GM18858 (cell line): Measurements from ENCODE around the gene GSPT1.
A peak's percentile ranks its signal among the peaks of the same experiment; 100 is the strongest.
"Not testable (repeated sequence)": the region's sequence is repeated elsewhere in the genome, so short reads cannot be mapped to it uniquely, and the experiment has no call there.

Experiments
- ATAC-seq: cut with Tn5 transposase; IDR thresholded peaks from one replicate; pipeline ENCODE4 v1.9.1; 2021; ENCODE audit not compliant: unreplicated experiment

The GSPT1 gene

GRCh38 chr16:11915644-11916523 is at the start of gene GSPT1:
TSS of gene GSPT1 (minus strand) at chr16:11915956. CDS start at chr16:11915720, 236 bp downstream.
- peak; percentile 66 for ATAC-seq

- peak; percentile 75 for ATAC-seq
Observed at GRCh38 chr16:11964761-11965551, 49.2 kb upstream of the GSPT1 start, which contains the start of gene TNFRSF17. TSS of gene TNFRSF17 (plus strand) at chr16:11965210. CDS start at chr16:11965325, 115 bp downstream.

GRCh38 chr16:11963706-11964105 is 48.0 kb upstream of the GSPT1 start:
- no peak for ATAC-seq

- ATAC-seq: not testable (repeated sequence)
Observed at GRCh38 chr16:11962978-11963377, 47.2 kb upstream of the GSPT1 start.

DNA sequence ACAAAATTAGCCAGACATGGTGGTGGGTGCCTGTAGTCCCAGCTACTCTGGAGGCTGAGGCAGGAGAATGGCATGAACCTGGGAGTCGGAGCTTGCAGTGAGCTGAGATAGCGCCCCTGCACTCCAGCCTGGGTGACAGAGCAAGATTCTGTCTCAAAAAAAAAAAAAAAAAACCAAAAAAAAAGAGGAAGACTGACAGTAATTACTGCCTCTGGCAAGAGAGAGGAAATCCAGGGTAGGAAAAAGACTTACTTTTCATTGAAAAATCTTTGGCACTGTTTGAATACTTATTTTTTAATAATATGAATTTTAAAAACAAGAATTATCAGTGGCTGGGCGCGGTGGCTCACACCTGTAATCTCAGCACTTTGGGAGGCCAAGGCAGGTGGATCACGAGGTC is 46.7 kb upstream of the GSPT1 start:
- not testable (repeated sequence) for ATAC-seq

- no peak for ATAC-seq
Observed at GRCh38 chr16:11957591-11958395, 42.0 kb upstream of the GSPT1 start.

- ATAC-seq: no peak
Observed at GRCh38 chr16:11956558-11956957, 40.8 kb upstream of the GSPT1 start.

DNA sequence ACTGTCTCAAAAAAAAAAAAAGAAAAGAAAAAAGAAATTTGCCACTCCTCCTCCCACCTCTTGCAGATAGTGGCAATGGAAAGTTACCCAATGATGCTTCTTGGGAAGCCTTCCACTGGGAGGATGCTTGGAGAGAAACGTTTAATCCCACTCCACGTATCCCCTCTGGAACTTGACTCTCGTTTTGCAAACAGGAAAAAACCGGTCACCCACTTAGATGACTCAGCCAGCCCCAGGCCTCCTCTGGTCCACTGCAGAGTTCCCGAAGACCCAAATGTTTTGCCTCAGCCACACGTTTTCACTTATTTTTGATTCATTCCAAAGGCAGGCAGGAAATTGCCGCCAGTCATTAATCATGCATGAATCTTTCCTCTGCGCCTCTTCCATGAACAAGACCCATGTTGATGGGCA is 40.0 kb upstream of the GSPT1 start:
- no peak for ATAC-seq

DNA sequence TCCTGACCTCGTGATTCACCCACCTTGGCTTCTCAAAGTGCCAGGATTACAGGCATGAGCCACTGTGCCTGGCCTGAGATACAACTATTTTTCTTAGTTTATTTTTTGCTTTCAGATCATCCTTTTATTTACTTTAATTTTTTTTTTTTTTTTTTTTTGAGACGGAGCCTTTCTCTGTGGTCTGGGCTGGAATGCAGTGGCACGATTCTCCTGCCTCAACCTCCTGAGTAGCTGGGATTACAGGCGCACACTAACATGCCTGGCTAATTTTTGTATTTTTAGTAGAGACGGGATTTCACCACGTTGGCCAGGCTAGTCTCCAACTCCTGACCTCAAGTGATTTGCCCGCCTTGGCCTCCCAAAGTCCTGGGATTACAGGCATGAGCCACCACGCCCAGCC is 37.8 kb upstream of the GSPT1 start:
- ATAC-seq: not testable (repeated sequence)

DNA sequence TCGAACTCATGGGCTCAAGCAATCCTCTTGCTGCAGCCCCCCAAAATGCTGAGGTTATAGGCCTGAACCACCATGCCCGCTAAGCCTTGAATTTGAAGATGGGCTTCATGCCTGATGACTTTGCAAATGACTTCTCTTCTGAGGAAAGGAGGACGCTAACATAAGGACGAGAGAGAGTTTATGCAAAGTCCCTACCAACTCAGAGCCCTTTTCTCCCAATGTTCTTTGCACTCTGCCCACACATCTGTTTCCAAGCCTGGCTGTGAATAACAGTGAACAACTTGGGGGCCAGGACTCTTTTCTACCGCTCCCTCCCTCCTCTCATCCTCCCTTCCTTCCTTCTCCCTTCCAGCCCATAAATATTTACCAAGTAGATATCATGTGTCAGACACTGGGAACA is 34.6 kb upstream of the GSPT1 start:
- no peak for ATAC-seq

DNA sequence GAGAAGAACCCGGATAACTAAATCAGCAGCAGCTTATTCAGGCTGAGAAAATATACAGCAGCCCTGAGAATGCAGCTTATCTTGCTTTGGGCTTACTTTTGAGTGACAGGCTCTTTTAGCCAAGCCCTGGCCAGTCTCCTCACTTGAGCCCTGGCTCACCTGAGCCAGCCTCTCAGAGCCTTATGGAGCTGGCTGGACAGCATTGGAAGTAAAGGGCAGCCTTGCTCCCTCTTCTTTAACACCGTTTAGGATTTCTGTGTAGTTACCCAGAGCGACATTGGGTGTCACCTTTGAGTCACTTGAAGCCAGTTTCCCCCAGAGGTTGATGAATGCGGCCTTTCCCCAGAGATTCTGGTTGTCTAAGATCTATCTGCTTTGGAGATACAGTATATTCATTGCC is 33.8 kb upstream of the GSPT1 start:
- peak; percentile 51 for ATAC-seq

GRCh38 chr16:11948819-11949218 is 33.1 kb upstream of the GSPT1 start:
- ATAC-seq: no peak

DNA sequence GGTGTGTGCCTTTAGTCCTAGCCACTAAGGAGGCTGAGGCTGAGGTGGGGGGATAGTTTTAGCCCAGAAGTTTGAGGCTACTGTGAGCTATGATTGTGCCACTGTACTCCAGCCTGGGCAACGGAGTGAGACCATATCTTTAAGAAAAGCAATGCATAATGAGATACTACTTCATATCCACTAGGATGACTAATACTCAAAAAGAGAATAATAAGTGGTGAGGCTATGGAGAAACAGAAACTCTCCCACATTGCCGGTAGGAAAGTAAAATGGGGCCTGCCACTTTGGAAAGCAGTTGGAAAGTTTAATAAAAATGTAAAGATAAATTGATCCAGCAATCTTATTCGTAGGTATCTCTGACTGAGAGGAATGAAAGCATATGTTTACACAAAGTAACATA is 30.7 kb upstream of the GSPT1 start:
- ATAC-seq: no peak

DNA sequence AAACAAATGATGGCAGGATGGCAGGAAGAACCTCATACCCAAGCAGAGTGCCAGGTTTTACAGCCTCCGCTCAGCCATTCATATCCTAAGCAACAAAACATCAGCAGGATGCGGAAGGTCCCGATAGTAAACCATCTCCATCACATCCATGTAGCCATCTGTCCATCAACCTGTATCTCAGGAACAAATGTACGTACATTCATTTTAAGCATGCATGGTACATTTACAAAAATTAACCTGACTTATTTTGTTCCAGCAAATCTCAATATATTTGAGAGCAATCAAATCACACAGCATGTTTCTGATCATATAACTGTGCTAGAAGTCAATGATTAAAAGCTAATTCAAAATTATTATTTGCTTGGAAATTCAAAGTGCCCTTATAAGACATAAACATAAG is 26.2 kb upstream of the GSPT1 start, which contains the start of gene NPIPB2:
NPIPB2 (minus strand) TSS at position 101 of the 400 bp plus-strand sequence; CDS start at position 101, 0 bp downstream.
- not testable (repeated sequence) for ATAC-seq

DNA sequence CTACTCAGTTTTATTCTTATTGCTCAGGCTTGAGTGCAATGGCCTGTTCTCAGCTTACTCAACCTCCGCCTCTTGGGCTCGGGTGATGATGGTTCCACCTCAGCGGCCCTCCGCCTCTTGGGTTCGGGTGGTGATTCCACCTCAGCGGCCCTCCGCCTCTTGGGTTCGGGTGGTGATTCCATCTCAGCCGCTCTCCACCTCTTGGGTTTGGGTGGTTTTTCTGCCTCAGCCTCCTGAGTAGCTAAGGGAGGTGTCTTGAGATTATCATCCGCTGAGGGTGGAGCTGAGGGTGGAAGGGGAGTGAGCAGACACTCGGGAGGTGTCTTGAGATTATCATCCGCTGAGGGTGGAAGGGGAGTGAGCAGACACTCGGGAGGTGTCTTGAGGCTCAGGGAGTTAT is 11.6 kb upstream of the GSPT1 start:
- ATAC-seq: not testable (repeated sequence)

DNA sequence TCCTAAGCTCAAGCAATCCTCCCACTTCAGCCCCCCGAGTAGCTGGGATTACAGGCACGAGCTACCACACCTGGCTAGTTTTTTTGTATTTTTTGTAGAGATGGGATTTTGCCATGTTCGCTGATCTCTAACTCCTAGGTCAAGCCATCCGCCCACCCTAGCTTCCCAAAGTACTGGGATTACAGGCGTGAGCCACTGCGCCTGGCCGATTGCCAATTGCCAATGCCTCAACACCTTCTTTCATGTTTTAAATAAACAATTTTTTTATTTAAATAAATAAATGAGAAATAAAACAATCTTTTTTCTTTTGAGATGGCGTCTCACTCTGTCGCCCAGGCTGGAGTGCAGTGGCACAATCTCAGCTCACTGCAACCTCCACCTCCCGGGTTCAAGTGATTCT is 8.3 kb upstream of the GSPT1 start:
- not testable (repeated sequence) for ATAC-seq

DNA sequence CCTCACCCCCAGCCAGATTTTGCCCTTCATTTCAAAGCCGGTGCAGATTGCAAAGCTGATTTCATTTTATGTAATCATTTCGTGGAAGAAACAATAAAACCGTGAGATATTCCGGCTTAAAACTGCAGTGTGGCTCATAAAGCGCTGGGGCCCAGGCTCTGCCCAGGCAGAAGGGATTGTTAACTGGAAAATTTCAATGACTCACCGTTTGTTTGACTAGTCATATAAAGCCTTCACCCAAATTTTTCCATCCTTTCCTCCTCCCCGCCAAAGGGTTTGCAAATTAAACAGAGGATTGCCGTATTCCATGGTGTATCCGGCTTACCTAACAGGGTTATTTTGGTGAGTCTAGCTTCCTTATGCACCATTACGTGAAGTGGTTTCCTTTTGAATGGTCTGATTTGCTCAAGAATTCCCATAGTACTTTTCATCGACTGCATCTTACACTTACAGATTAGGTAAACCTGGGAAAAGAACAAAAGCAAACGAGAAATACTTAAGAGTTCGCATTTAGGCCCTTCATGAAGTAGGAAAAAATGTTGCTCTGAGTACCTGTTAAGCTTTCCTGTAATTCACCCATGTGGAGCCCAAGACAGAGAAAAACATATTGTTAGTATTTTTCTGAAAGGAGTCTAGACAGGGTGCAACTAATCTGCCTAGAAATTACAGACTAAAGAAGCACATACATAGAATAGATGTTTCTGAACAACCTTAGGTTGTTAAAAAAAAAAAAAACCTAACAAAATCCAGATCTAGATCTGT is 949 bp upstream of the GSPT1 start:
- no peak for ATAC-seq

- ATAC-seq: peak; percentile 23
Observed at GRCh38 chr16:11915114-11915643, 577 bp downstream of the GSPT1 start.

GRCh38 chr16:11914210-11915113 is 1.3 kb downstream of the GSPT1 start:
- no peak for ATAC-seq
